ENCODE results near the gene GAS6.

The GAS6 gene

DNA sequence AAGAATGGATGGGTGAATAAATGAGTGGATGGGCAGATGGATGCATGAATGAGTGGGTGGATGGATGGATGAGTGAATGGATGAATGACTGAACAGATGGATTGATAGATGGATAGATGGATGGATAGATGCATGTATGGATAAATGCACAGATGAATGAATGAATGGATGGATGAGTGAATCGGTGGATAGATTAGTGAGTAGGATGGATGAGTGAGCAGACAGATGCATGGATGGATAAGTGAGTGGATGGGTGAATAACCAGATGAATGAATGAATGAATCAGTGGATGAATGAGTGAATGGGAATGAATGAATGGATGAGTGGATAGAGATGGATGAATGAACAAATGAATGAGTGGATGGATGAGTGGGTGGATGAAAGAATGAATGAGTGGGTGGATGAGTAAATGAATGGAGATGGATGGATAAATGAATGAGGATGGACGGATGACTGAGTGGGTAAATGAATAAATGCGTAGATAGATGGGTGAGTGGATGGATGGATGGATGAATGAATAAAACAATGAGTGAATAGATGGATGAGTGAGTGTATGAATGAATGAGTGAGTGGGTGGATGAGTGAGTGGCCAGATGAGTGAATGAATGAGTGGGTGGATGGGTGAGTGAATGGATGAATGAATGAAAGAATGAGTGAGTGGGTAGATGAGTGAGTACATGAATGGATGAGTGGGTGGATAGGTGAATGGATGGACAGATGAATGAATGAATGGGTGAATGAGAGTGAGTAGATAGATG, 13.0 kb downstream of the GAS6 start:
- DNase-seq = no peak

DNA sequence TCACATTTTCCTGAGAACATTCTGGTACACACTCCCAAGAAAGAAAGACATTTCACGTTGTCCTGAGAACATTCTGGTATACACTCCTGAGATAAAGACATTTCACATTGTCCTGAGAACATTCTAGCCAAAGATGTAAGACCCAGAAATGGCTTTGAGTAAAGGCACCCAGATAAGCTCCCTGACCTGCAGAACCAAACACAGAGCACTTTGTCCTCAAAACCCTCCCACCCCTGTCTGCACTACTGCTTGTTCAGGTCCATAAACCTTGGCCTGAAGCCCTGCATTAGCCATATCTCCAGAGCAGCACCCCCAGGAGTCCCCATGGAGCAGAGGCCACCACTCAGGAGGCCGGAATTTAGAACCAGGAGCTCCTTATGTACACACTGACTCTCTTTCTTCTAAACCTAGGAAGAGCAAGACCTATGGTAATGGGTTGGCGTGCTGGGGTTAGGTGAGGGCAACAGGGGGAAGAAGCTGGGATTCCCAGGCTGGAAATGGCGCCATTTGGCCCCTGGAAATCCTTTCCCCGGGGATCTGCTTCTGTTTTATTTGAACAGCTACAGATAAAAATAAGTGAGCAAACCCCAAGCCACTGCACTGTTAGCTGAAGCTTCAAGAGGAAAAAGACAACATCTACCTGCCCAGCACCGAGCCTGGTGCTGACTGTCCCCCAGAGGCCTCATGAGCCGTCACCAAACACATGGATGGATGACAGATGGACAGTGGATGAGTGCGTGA, 13.7 kb downstream of the GAS6 start:
- no peak for DNase-seq

DNA sequence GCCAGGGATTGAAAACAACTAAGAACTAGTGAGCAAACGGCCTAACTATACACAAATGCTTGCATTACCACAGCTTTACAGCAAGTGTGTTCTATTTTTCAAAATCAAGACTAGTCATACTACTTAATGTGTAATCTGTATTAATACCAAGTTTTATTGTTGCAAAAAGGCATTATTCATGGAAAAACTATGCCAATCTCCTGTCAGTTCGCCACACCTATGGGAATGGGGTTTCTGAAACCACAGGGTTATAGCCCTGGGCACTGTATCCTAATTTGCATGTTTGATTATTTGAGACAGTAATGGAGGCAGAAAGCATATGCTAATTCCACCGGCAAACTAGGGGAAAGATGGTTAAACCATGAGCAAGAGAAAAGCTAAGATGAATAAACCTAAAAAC, 14.3 kb downstream of the GAS6 start:
- DNase-seq = no peak

DNA sequence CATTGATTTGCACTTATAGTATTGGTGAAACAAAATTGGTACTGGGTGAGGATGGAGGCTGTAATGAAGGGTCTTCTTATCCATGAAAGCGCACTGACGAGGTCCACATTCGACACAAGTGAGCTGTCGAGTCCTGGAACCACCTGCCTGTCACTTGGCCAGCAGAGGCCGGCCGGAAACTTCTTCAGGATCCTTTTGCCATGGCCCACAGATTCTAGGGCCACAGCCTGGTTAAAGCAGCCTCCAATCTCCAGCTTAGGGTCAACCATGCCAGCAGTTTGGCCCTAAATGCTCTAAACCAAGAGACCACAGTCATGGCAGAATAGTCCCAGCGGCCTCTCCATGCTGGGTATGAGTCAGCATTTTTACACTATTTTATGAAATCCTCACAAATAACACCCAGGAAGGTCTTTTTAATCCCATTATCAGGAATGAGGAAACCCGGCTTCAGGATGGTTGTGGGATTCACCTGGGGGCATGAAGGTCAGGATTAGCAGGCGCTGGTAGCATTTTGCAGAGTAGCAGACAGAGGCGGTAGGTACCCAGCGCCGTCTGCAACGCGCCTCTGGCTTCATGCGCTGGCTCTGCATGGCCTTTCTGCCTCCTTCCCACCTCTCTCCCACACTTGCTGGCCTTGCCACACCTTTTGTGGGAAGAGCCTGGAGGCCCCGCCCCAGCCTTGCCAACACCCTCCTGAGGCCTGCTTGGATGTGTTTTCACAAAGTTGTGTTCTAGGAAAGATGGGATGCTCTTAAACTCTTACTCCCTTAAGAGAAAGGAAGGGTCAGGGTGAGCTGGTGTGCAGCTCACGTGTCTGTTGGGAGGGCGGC, 15.2 kb downstream of the GAS6 start:
- no peak for DNase-seq

DNA sequence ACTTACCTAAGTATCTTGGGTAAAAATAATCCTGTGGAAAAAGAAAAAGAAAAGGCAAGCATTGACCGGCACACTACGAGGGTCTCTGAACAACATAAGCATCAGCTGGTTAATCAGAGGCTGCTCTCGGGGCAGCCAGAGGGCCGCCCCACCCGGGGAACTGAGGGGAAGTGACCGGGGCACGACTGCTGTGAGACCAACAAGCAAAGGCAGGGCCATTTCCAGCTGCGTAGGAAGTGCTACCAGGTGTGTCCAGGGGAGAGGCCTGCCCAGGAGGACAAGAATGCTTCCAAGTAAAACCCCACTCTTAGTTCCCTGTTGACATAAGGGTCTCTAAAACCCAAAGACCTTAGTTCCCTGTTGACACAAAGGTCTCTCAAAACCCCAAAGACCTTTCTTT, 15.9 kb downstream of the GAS6 start:
- no peak for DNase-seq

DNA sequence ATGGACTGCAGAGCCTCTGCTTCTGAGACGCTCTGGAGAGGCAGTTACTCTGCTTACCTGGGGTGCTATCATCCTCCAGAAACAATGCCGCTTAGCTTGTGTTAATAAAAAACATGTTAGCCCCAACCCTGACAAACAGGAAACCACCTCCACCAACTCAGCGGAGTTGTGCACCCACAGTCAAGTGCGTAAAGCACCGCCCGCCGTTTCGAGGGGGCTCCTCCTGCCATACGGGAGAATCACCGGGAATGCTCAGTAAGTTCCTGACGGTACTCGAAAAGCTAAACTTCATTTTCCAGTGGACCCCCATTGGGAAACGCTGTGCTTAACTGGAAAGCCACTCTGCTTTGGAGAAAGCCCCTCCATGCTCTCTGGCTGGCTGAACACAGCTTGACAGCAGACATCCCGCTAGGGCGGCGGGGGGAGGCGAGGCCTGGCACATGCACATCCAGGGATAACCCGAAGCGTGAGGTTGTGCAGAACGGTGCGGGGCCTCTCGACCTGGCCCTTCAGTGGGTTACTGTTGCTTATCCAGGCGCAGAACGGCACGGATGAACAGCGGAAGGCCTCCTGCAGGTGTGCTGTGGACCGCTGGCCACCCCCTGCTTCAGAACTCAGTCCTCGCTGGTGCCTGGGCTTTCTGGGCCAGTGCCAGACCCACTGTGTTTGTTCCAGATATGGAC, 17.1 kb downstream of the GAS6 start:
- DNase-seq = no peak

DNA sequence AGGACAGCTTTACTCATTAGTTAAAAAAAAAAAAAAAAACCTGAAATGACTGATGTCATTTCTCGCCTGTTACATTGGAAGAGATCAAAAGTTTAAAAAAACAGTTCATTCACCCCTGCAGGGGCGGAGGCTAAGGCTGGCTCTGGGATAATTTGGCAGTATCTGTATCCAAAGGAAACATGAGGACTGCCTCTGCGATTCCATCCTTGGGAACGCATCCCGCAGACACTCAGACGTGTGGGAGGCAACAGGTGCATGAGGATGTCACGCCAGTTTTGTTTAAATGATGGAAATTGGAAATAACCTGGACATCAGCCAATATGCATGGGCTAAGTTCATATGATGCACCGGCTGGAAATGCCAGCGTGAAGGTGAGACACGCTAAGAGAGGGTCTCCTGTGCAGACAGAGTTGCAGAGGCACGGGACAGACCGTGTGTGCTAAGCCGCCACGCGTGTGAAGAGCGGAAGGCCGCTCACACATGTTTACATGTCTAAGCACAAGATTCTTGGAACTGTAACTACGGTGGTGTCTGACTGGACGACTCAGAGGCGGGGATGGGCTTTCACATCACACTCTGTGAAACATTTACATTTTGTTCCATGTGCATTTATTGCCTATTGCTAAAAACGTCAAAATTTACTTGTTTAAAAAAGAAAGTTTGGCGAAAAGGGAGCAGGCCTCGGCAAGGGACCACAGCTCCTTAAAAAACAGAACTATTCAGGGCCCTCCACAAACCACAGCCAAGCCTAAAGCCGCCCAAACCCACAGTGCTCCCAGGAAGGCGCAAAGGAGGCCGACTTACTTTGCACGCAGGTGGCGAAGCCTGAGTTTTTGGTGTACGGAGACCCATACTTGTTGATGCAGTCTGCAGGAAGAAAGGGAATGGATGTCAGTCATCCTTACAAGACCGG, 17.9 kb downstream of the GAS6 start:
- no peak for DNase-seq

DNA sequence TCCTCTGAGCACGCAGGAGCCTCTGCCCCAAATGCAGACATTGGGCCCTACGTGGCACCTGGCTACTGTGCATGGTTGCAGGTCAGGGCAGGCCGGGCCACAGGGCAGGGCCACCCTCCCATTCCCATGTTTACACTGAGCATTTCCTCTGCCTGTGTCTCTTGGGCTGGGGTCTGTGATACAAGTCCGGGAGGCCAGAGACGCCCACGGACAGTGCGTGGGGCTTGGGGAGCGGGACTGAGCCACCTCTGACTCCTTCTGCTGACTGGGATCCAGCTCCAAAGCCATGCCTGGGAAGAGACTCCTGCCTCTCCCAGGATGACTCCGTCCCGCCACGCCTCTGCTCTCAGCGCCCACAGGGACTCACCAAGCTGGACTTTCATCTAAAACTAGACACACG, 18.8 kb downstream of the GAS6 start:
- no peak for DNase-seq

DNA sequence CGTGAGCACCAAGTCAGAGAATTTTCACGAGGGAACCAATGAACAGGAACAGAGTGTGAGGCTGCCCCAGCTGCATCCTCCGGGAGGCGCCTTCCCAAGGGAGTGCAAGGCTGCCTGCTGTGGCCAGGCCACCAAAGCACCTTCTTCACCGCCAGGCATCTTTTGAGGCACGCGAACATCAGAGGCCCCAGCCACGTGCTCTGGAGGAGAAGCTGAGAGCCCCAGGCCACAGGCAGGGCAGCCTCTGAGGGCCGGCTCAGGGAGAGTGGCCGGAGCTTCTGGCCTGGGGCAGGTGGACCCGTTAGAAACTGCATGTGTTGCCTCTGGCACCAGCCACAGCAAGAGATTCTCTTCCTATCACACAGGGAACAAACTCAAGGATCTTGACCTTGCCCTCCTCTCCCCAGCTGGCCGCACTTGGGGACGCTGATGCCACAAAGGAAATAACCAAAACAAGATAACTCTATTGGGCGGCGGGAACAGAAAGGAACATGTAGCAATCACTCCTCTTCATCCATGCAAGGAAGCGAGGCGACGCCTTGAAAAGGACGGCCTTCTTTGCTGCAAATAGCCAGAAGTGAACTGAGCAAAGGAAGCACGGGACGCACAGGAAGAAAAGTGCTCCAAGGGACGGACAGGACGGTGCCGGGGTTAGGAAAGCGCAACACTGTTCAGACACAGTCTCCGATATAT, 19.9 kb downstream of the GAS6 start:
- DNase-seq = no peak

DNA sequence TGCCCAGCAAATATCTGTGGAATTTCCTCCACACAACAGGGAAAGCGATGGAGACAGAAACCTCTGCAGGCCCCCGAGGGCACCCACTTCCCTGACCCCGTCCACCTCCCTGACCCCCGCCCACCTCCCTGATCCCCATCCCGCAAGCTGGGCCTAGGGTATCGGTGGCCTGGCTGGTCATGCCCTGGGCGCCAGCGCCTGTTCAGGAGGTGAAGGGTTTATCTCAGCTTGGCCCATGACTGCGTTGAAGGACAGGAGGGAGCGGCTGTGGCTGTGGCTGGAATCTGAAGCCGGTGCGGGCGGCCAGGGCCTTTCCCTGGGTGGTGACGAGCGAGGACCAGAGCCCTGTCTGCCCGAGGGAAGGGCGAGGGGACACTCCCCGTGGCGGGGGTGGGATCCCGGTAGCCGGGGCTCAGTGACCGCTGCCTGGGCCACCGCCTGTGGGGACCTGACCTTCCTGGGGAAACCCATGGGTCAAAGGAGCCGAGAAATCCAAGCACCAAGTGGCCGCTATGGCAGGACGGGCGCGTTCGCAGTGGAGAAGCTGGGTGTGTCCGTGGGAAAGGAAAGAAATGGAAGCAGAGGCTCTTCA, 20.7 kb downstream of the GAS6 start:
- DNase-seq = no peak

DNA sequence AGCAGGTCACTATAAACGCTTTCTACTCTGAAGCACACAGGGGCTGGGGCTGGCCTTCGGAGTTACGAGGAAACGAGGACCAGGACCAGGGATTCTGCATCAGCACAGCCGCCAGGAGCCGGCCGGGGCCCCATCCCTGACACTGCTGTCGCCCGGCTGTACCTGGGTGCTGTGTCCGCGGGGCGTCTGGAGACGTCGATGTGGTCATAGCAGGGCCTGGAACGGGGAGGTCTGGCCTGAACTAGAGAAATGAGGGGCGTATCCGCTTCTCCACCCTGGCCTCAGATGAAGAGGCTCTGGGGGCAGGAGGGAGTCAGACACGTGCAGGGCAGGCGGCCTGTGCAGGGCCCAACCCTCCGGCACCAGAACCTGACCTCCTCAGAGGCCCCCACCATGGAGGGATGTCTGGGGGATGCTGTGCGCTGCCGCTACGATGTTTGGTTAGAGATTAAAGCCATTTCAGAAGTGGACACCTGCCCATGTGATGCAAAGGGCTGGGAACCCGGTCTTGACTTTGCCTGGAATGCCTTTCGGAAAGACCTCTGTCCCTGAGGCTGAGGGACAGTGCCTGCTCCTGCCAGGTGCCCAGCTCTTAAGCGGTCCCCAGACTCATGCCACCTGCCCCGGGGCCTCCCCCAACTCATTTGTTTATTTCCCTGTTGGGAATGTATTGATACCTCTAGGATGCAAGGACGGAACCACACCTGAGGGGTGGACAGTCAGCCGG, 21.4 kb downstream of the GAS6 start:
- no peak for DNase-seq

DNA sequence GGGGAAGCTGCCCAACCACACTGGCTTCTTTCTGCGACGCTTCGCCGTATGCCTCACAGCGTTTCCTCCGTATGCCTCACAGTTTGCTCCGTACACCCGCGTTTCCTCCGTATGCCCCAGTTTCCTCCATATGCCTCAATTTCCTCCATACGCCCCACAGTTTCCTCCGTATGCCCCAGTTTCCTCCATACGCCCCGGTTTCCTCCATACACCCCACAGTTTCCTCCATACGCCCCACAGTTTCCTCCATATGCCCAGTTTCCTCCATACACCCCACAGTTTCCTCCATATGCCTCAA, 22.6 kb downstream of the GAS6 start:
- DNase-seq = no peak

DNA sequence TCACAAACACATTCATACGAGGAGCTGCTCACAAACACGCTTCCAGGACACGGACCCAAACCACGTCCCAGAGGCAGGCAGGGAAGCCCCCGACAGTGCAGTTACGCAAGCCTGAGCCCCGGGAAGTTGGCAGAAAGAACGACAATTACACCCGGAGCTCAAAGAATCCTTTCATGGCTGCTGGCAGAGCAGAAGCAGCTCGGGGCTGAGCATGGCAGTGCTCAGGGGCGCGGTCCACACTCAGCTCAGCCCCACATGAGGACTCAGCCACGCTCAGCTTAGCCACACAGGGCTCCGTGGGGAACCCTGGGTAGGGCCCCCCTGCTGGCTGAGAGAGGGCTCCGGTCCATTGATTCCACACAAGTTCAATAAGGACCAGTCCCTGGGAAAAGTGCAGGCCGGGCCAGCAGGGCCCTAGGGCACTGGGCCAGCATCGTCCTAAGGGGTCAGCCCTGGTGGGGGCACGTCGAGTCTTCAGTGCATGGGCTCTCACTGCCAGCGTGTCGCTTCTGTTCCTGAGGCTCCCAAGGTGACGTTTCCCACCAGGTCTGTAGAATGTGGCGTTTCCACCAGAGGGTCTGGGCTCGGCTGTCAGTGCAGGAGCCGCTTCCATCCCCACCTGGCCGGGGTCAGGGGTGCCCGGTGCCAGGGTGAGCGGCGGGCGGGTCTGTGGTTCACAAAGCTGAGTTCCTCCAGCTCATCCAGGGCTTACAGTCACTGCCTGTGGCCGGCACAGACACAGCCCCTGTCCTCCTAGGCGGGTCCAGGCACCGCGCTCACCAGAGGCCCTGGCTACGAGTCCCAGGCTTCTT, 23.1 kb downstream of the GAS6 start:
- no peak for DNase-seq

DNA sequence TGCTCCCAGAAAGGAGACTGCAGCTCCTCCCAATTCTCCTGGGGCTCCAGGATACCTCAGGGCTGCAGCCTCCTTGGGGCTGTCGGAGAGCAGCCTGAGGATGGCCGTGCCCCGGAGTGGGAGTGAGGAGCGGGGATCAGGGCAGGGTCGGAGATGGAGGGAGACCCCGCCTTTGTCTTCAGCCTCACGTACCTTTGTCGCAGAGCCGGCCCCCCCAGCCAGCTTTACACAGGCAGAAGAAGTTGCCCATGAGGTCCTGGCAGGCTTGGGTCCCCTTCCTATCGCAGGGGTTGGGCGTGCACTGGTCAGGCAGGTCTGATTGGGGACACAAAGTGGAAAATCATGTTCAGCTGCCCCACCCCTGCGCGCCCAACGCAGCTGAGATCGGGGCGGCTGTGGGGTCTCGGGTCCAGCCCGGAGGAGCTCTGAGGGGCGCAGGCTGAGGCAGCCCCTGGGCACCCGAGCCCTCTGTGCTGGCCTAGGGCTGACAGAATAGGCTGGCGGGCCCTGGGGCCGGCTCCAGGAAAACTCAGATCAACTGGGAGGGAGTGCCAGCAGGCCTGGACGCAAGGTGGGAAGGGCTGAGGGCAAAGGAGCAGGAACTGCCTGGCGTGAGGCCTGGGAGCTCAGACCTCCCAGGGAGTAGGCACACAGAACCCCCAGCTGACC, 24.2 kb downstream of the GAS6 start:
- DNase-seq = no peak

DNA sequence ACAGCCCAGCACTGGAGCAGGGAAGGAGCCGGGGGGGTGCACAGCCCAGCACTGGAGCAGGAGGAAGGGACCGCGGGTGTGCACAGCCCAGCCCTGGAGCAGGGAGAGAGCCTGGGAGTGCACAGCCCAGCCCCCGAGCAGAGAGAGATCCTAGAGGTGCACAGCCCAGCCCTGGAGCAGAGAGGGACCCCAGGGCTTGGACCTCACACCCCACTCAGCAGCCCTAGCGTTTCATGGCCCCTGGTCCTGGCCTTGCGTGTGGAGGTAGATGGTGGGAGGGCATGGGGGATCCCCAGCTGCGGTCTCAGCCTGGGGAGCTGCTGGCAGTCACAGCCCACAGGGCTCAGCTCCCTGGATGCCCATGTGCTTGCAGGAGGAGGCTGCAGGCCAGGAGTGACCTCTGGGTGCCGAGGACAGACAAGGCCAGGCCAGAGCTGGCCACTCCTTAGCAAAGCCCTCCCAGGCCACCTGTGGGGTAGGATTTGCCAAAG, 25.1 kb downstream of the GAS6 start:
- DNase-seq = no peak

DNA sequence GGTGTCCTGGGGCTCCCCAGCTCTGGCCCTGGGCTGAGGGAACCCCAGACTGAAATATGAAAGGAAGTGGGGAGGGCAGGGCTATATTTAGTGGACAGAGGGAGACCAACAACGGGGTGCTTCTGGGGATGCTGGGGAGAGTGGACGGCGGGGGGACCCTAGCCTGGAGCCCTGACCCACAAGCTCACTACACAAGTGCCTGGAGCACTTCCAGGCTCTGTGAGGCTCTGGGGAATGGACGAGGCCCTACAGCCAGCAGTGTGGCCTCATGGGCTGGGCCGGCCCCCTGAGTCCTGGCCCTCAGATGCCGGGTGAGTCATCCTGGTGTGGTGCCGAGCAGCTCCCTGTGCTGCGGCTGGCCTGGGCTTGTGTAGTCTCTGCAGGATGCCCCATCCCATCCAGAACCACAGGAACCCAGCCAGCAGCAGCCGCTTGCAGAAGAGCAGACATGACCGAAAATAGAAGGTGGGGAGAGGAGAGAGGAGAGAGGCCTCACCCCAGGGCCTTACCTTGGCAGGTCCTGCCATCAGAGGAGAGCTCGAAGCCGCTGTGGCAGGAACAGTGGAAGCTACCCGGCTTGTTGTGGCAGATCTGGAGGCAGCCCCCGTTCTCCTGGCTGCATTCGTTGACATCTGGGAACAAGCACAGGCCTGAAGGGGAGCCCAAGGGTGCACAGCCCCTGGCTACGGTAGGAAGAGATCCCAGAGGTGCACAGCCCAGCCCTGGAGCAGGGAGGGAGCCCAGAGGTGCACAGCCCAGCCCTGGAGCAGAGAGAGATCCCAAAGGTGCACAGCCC, 26.1 kb downstream of the GAS6 start:
- DNase-seq = peak; percentile 45

DNA sequence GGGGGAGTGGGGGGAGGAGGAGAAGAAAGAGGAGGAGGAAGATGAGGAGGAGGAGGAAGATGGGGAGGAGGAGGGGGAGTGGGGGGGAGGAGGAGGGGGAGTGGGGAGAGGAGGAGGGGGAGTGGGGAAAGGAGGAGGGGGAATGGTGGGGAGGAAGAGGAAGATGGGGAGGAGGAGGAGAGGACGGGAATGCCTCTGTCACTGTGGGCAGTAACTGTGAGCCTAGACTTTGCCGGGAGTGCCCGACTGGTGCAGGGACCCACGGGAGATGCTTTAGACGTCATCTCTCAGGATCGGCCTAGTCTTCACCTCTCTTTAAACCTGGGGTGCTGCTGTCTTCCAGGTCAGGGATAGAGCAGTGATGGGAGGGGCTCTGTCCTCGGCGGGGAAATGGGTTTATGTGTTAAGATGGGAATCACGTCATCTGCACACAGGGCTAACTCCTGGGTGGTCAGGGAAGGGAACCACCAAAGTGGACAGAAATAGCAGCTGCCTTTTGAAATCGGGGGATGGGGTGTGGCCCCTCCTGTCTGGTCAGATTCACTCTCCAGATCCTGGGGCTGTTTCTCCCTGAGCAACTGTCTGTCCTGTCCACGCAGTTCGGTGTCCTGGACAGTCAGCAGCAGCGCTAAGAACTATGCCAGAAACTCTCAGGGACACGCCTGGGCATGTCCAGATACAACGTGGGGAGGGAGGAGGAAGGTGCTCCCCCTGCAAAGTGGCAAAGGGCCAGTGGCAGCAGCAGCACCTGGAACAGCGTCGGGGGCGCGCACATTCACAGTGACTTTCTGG, 26.9 kb downstream of the GAS6 start:
- peak; percentile 39 for DNase-seq

Measured in eye (tissue), 1 donor.